IMR-90 (cell line): Measurements from ENCODE around the gene DHCR24. TPM values are rescaled to one million over a fixed set of nuclear protein-coding genes. Genes with fewer than 3 reads are reported as not detected.

Experiments used
- ATAC-seq: fragments of 200-7000 bp; cut with Tn5 transposase; 2 replicates; pipeline ENCODE4 v1.9.1; 2020; ENCODE audit warnings: low read depth, mild to moderate bottlenecking, moderate library complexity
- BruUV-seq: library from RNA; stranded (reverse); fragments of 400-500 nt; replicated peaks from 2 replicates; lab custom pipeline; 2021; lab: Mats Ljungman, UMichigan
- CTCF ChIA-PET: fragments of 300-600 bp; formaldehyde crosslinking; extraction: SDS; loops from one replicate; lab custom pipeline; 2021; ENCODE audit warnings: antibody characterized with exemption; lab: Yijun Ruan, JAX
- POLR2A ChIA-PET: fragments of 300-600 bp; sonication (Branson Sonifier 250); formaldehyde crosslinking; loops from one replicate; lab custom pipeline; 2022; ENCODE audit warnings: antibody characterized with exemption; ENCODE audit not compliant: unreplicated experiment; lab: Charles Lee
- DNase-seq: peaks from one replicate; pipeline ENCODE4 v3.0.0; 2013
- H2AFZ ChIP-seq: replicated peaks from 2 replicates; pipeline ENCODE3; 2013; ENCODE audit warnings: low read length, mild to moderate bottlenecking; ENCODE audit not compliant: poor library complexity
- H2AK5ac ChIP-seq: 2 replicates; pipeline ENCODE4 v1.6.1; 2013; ENCODE audit warnings: low read depth, low read length, inconsistent platforms
- H2AK9ac ChIP-seq: replicated peaks from 2 replicates; pipeline ENCODE3; 2013; ENCODE audit warnings: mild to moderate bottlenecking, low read depth, low read length, moderate library complexity; ENCODE audit not compliant: poor library complexity
- H2BK120ac ChIP-seq: 2 replicates; pipeline ENCODE4 v1.6.1; 2013; ENCODE audit warnings: low read depth, low read length, inconsistent platforms
- H2BK15ac ChIP-seq: 3 replicates; pipeline ENCODE4 v1.6.1; 2013; ENCODE audit warnings: low read depth, low read length, inconsistent platforms
- H2BK20ac ChIP-seq: 2 replicates; pipeline ENCODE4 v1.6.1; 2013; ENCODE audit warnings: low read depth, mild to moderate bottlenecking, inconsistent platforms, low read length, moderate library complexity
- H2BK5ac ChIP-seq: 2 replicates; pipeline ENCODE4 v1.6.1; 2013; ENCODE audit warnings: mild to moderate bottlenecking, low read depth, low read length, inconsistent platforms; ENCODE audit not compliant: poor library complexity, severe bottlenecking
- H3K14ac ChIP-seq: replicated peaks from 2 replicates; pipeline ENCODE4 v1.6.1; 2013; ENCODE audit warnings: low read depth, low read length, inconsistent platforms
- H3K18ac ChIP-seq: 2 replicates; pipeline ENCODE4 v1.6.1; 2013; ENCODE audit warnings: low read depth, low read length, control low read depth
- H3K23ac ChIP-seq: 2 replicates; pipeline ENCODE4 v1.6.1; 2013; ENCODE audit warnings: low read depth, low read length, inconsistent platforms
- H3K27ac ChIP-seq: 2 replicates; pipeline ENCODE4 v1.5.1; 2013; ENCODE audit warnings: mild to moderate bottlenecking, control low read depth, low read length; ENCODE audit not compliant: insufficient read depth
- H3K27me3 ChIP-seq: 2 replicates; pipeline ENCODE4 v1.6.1; 2013; ENCODE audit warnings: low read length; ENCODE audit not compliant: control insufficient read depth, insufficient read depth
- H3K36me3 ChIP-seq: 2 replicates; pipeline ENCODE4 v1.6.1; 2013; ENCODE audit warnings: low read length, mixed read lengths; ENCODE audit not compliant: control insufficient read depth, insufficient read depth
- H3K4ac ChIP-seq: 2 replicates; pipeline ENCODE4 v1.6.1; 2013; ENCODE audit warnings: low read depth, low read length, inconsistent platforms
- H3K4me1 ChIP-seq: 2 replicates; pipeline ENCODE4 v1.6.1; 2013; ENCODE audit warnings: low read length, mixed read lengths; ENCODE audit not compliant: control insufficient read depth, insufficient read depth
- H3K4me2 ChIP-seq: 2 replicates; pipeline ENCODE4 v1.6.1; 2013; ENCODE audit warnings: low read depth, mild to moderate bottlenecking, control low read depth, low read length, moderate library complexity
- H3K4me3 ChIP-seq: 2 replicates; pipeline ENCODE4 v1.5.1; 2013; ENCODE audit warnings: low read depth, mild to moderate bottlenecking, control low read depth, low read length, moderate library complexity; ENCODE audit not compliant: insufficient read depth
- H3K56ac ChIP-seq: 2 replicates; pipeline ENCODE4 v1.6.1; 2013; ENCODE audit warnings: low read length, inconsistent platforms; ENCODE audit not compliant: insufficient read depth; ENCODE audit errors: extremely low read depth
- H3K79me1 ChIP-seq, 2 experiments: 2 replicates each; pipeline ENCODE4 v1.6.1; 2013; ENCODE audit warnings: low read length in 2 of 2, inconsistent platforms in 1 of 2, low read depth in 1 of 2
- H3K9ac ChIP-seq: 2 replicates; pipeline ENCODE4 v1.6.1; 2013; ENCODE audit warnings: low read depth, low read length, control low read depth
- H3K9me1 ChIP-seq: 2 replicates; pipeline ENCODE4 v1.6.1; 2013; ENCODE audit warnings: low read length, inconsistent platforms; ENCODE audit not compliant: insufficient read depth
- H3K9me3 ChIP-seq: 2 replicates; pipeline ENCODE4 v1.6.1; 2013; ENCODE audit warnings: low read length; ENCODE audit not compliant: control insufficient read depth, insufficient read depth
- H4K20me1 ChIP-seq: 2 replicates; pipeline ENCODE4 v1.6.1; 2013; ENCODE audit warnings: low read length, inconsistent platforms; ENCODE audit not compliant: insufficient read depth
- H4K5ac ChIP-seq: 2 replicates; pipeline ENCODE4 v1.6.1; 2013; ENCODE audit warnings: mild to moderate bottlenecking, low read depth, low read length, control low read depth
- H4K8ac ChIP-seq, 2 experiments: 2 replicates each; pipeline ENCODE4 v1.6.1; 2013; ENCODE audit warnings: low read depth in 2 of 2, low read length in 2 of 2, control low read depth in 1 of 2, inconsistent platforms in 1 of 2
- H4K91ac ChIP-seq: 2 replicates; pipeline ENCODE4 v1.6.1; 2013; ENCODE audit warnings: low read depth, low read length, inconsistent platforms; ENCODE audit not compliant: insufficient read depth
- CEBPB ChIP-seq: IDR thresholded peaks from 2 replicates; pipeline ENCODE4 v1.6.1; 2012; ENCODE audit warnings: low read depth, low read length, improper control_type of control experiment
- FOS ChIP-seq: fragments of 150-350 bp; IDR thresholded peaks from 2 replicates; pipeline ENCODE4 v1.6.1; 2016; ENCODE audit warnings: low read depth, low read length
- MAFK ChIP-seq: IDR thresholded peaks from 2 replicates; pipeline ENCODE4 v1.6.1; 2012; ENCODE audit warnings: low read depth, low read length, improper control_type of control experiment
- NFE2L2 ChIP-seq: fragments of 150-350 bp; IDR thresholded peaks from 2 replicates; pipeline ENCODE4 v1.6.1; 2016; ENCODE audit warnings: low read depth, mild to moderate bottlenecking, low read length
- POLR2A ChIP-seq: IDR thresholded peaks from 2 replicates; pipeline ENCODE4 v1.6.1; 2012; ENCODE audit warnings: mild to moderate bottlenecking, low read depth, low read length
- RCOR1 ChIP-seq: IDR thresholded peaks from 2 replicates; pipeline ENCODE4 v1.6.1; 2012; ENCODE audit warnings: mild to moderate bottlenecking, low read length, improper control_type of control experiment; ENCODE audit not compliant: insufficient replicate concordance
- RFX5 ChIP-seq: IDR thresholded peaks from 2 replicates; pipeline ENCODE4 v1.8.0; 2012; ENCODE audit warnings: low read depth, mild to moderate bottlenecking, low read length, moderate library complexity
- WGBS, 2 experiments: methylation state at CpG; one replicate each; pipeline versions ENCODE4 v1.1.5 to v1.1.7; 2013; ENCODE audit warnings: missing lambda C conversion rate in 2 of 2; ENCODE audit not compliant: insufficient read length in 1 of 2; ENCODE audit errors: extremely low coverage in 2 of 2; 5-methylcytosine and 5-hydroxymethylcytosine counted together
- dilution Hi-C: fragments of 300-500 bp; cut with HindIII; formaldehyde crosslinking; loops from one replicate; pipeline ENCODE4 v1.14.3; 2018; ENCODE audit warnings: low sequenced_read_pairs; ENCODE audit not compliant: unreplicated experiment
- in situ Hi-C: fragments of 300-500 bp; cut with MboI; formaldehyde crosslinking; loops from 3 replicates; pipeline ENCODE4 v1.14.3; 2019; ENCODE audit warnings: low sequenced_read_pairs, inconsistent platforms, mixed read lengths
- intact Hi-C: fragments of 100-400 bp; cut with micrococcal nuclease; formaldehyde crosslinking; loops from 2 replicates; pipeline ENCODE4 v1.10.0; 2022
- polyA plus RNA-seq, 3 experiments: library from polyadenylated mRNA; depleted of rRNA; stranded (reverse); fragments of >200 nt; gene quantifications; 2 replicates each; pipeline ENCODE4 v1.2.3, GENCODE V29; 2012; ENCODE audit warnings: low replicate concordance in 1 of 3
- total RNA-seq: library from RNA; depleted of rRNA; stranded (reverse); fragments of >200 nt; gene quantifications from 2 replicates; pipeline ENCODE4 v1.2.3, GENCODE V29; 2012
- TF ChIP-seq, protein P1 (sequence below): conservative IDR thresholded peaks from 2 replicates; pipeline ENCODE4 v1.5.1; 2012; ENCODE audit warnings: mild to moderate bottlenecking, low read depth, low read length, improper control_type of control experiment

The DHCR24 gene
- total and polyA plus RNA-seq, 2 of the 4 experiments (the other 2 are of a cell fraction) = 130 to 194 TPM

DNA sequence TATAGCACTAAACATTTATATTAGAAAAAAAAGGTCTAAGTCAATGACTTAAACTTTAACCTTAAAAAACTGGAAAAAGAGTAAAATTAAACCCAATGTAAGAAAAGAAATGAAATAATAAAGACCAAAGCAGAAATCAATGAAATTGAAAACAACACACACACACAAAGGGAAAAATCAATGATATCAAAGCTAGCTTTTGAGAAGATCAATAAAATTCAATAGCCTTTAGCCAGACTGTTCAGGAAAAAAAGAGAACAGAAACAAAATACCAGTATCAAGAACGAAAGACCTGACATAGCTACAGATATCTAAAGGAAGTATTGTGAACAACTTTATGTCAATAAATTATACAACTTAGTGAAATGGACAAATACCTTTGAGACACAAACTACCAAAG, 7.1 kb downstream of the DHCR24 start:
- BruUV-seq = no TSS peak
- WGBS, 2 experiments = no CpG with 5 or more reads among the region's 1 CpG
- Histone ChIP-seq H2BK20ac (no peak overlapping the region), H3K9me3 (no peaks in the 10 kb centered on the region), H3K4ac (no peak overlapping the region), H3K4me1 (peaks cover 15% of the 10 kb centered on the region), H3K56ac (no peak overlapping the region), H2AFZ (no peak overlapping the region), H4K5ac (no peak overlapping the region), H3K9ac (no peak overlapping the region), H3K4me2 (no peak overlapping the region), H4K8ac (no peak overlapping the region), H3K23ac (no peak overlapping the region), H3K27me3 (no peaks in the 10 kb centered on the region), H3K18ac (no peak overlapping the region), H3K36me3 (peaks cover 1% of the 10 kb centered on the region; the same call in 1 of the 2 replicates), H2AK5ac (no peak overlapping the region), H2AK9ac (no peak overlapping the region), H2BK5ac (no peak overlapping the region), H2BK15ac (no peak overlapping the region), H3K4me3 (no peak overlapping the region), H3K79me1 (peaks cover 5 to 23% of the 10 kb centered on the region in 2 experiments), H4K91ac (no peak overlapping the region), H2BK120ac (no peak overlapping the region), H3K14ac (no peak overlapping the region), H3K27ac (no peak overlapping the region), H4K20me1 (no peaks in the 10 kb centered on the region; the same call in 1 of the 2 replicates), H3K9me1 (peaks cover 14% of the 10 kb centered on the region)
- no peak for TF ChIP-seq RFX5
- no peak for TF ChIP-seq FOS
- TF ChIP-seq NFE2L2 = no peak
- TF ChIP-seq MAFK = no peak
- TF ChIP-seq RCOR1 = no peak
- TF ChIP-seq, protein P1, sequence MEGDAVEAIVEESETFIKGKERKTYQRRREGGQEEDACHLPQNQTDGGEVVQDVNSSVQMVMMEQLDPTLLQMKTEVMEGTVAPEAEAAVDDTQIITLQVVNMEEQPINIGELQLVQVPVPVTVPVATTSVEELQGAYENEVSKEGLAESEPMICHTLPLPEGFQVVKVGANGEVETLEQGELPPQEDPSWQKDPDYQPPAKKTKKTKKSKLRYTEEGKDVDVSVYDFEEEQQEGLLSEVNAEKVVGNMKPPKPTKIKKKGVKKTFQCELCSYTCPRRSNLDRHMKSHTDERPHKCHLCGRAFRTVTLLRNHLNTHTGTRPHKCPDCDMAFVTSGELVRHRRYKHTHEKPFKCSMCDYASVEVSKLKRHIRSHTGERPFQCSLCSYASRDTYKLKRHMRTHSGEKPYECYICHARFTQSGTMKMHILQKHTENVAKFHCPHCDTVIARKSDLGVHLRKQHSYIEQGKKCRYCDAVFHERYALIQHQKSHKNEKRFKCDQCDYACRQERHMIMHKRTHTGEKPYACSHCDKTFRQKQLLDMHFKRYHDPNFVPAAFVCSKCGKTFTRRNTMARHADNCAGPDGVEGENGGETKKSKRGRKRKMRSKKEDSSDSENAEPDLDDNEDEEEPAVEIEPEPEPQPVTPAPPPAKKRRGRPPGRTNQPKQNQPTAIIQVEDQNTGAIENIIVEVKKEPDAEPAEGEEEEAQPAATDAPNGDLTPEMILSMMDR = no peak
- TF ChIP-seq POLR2A = no peak
- no peak for TF ChIP-seq CEBPB
- intact Hi-C loops (no loop called here), dilution Hi-C loops (no loop called here), in situ Hi-C loops (no loop called here)
- DNase-seq (no peak), ATAC-seq (no peak)
- POLR2A ChIA-PET = no interaction called here
- CTCF ChIA-PET = no interaction called here
